HG03378 (cell line): Measurements from ENCODE around the gene NT5C1A.

Source experiments
- ATAC-seq: cut with Tn5 transposase; IDR thresholded peaks from one replicate; pipeline ENCODE4 v1.9.1; 2021; ENCODE audit warnings: mild to moderate bottlenecking, moderate library complexity; ENCODE audit not compliant: unreplicated experiment

The NT5C1A gene

GRCh38 chr1:39671793-39672550 is at the start of gene NT5C1A:
Gene NT5C1A, minus strand, starts transcription at chr1:39672107. Its CDS starts 69 bp downstream, at chr1:39672038.
- no peak for ATAC-seq

GRCh38 chr1:39721664-39722063 is 49.8 kb upstream of the NT5C1A start:
- ATAC-seq = no peak

GRCh38 chr1:39720094-39720999 is 48.4 kb upstream of the NT5C1A start:
- no peak for ATAC-seq

GRCh38 chr1:39717809-39718208 is 45.9 kb upstream of the NT5C1A start:
- no peak for ATAC-seq

GRCh38 chr1:39713557-39713956 is 41.6 kb upstream of the NT5C1A start:
- no peak for ATAC-seq

GRCh38 chr1:39711966-39712340 is 40.0 kb upstream of the NT5C1A start:
- no peak for ATAC-seq

- no peak for ATAC-seq
Observed at GRCh38 chr1:39711104-39711965, 39.4 kb upstream of the NT5C1A start.

- no peak for ATAC-seq
Observed at GRCh38 chr1:39707506-39707905, 35.6 kb upstream of the NT5C1A start.

- ATAC-seq = no peak
Observed at GRCh38 chr1:39704757-39705156, 32.9 kb upstream of the NT5C1A start.

- ATAC-seq = no peak
Observed at GRCh38 chr1:39701049-39701439, 29.1 kb upstream of the NT5C1A start.

GRCh38 chr1:39700348-39700747 is 28.4 kb upstream of the NT5C1A start:
- no peak for ATAC-seq

GRCh38 chr1:39699419-39699818 is 27.5 kb upstream of the NT5C1A start:
- ATAC-seq = no peak

GRCh38 chr1:39698568-39698967 is 26.7 kb upstream of the NT5C1A start:
- ATAC-seq = no peak

- ATAC-seq = no peak
Observed at GRCh38 chr1:39696448-39696847, 24.5 kb upstream of the NT5C1A start.

- no peak for ATAC-seq
Observed at GRCh38 chr1:39695016-39695415, 23.1 kb upstream of the NT5C1A start.

- ATAC-seq = no peak
Observed at GRCh38 chr1:39694026-39694425, 22.1 kb upstream of the NT5C1A start.

- ATAC-seq = no peak
Observed at GRCh38 chr1:39692152-39693074, 20.5 kb upstream of the NT5C1A start.

GRCh38 chr1:39691383-39692151 is 19.7 kb upstream of the NT5C1A start, which contains the start of gene HPCAL4:
Gene HPCAL4, minus strand, starts transcription at chr1:39691433. Its CDS starts 6,830 bp downstream, at chr1:39684603.
- ATAC-seq = peak; percentile 85

- ATAC-seq = no peak
Observed at GRCh38 chr1:39690794-39691382, 19.0 kb upstream of the NT5C1A start.
